Measurements from ENCODE around the gene PRKN.

Gene PRKN

DNA sequence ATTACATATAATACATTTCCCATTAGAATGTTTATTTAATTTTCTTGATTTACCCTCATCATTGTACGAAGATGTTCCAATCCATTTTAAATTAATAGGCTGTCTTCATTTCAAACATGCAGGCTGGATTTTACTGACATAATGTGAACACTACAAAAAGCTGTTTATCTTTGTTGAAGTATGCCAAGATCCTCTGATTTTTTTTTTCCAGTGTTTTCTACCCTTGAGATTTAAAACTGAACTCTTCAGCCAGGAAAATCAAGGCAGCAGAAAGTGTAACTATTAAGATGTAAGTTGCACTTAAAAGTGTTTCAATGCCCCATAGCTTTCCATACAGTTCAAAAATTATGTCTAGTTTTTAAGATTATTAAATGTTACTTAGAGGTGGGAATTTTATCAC lies 43.5 kb downstream of the PRKN start:
- no peak overlapping the region for H3K4me3 ChIP-seq (ENCODE audit: severe bottlenecking)
- no peaks in the 10 kb centered on the region for H3K27me3 ChIP-seq (ENCODE audit: insufficient read depth, poor library complexity, severe bottlenecking)
- DNase-seq (ENCODE audit: low spot score) (no peak), ATAC-seq (ENCODE audit: low read depth) (no peak)
- no peak overlapping the region for H3K27ac ChIP-seq (ENCODE audit: poor library complexity, severe bottlenecking)
- H3K36me3 ChIP-seq (ENCODE audit: low read depth), result no peaks in the 10 kb centered on the region
- no peaks in the 10 kb centered on the region for H3K9me3 ChIP-seq (ENCODE audit: severe bottlenecking)
- TF ChIP-seq, protein P1, sequence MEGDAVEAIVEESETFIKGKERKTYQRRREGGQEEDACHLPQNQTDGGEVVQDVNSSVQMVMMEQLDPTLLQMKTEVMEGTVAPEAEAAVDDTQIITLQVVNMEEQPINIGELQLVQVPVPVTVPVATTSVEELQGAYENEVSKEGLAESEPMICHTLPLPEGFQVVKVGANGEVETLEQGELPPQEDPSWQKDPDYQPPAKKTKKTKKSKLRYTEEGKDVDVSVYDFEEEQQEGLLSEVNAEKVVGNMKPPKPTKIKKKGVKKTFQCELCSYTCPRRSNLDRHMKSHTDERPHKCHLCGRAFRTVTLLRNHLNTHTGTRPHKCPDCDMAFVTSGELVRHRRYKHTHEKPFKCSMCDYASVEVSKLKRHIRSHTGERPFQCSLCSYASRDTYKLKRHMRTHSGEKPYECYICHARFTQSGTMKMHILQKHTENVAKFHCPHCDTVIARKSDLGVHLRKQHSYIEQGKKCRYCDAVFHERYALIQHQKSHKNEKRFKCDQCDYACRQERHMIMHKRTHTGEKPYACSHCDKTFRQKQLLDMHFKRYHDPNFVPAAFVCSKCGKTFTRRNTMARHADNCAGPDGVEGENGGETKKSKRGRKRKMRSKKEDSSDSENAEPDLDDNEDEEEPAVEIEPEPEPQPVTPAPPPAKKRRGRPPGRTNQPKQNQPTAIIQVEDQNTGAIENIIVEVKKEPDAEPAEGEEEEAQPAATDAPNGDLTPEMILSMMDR (IDR thresholded peaks at IDR 0.05; ENCODE audit: poor library complexity, severe bottlenecking), result no peak
- H3K4me1 ChIP-seq (ENCODE audit: insufficient read depth, poor library complexity, severe bottlenecking), result no peaks in the 10 kb centered on the region

DNA sequence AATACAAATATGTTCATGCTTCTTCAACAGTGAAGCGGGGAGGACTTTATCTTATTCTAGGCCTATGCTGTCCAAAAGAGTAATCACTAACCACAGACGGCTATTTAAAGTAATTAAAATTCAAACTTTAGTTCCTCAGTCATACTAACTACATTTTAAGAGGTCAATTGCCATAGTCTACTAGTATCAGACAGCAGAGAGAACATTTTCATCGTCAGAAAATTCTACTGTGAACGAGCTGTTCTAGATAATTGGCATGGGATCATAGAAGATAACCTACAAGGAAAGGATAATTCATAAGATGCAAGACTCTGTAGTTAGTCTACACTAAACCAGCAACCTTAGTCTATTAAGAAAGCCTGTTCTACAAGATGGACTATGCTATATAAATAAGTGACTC lies 44.4 kb downstream of the PRKN start:
- Histone ChIP-seq H3K27me3 (ENCODE audit: insufficient read depth, poor library complexity, severe bottlenecking) (no peaks in the 10 kb centered on the region), H3K4me3 (ENCODE audit: severe bottlenecking) (no peak overlapping the region), H3K36me3 (ENCODE audit: low read depth) (no peaks in the 10 kb centered on the region), H3K9me3 (ENCODE audit: severe bottlenecking) (no peaks in the 10 kb centered on the region), H3K4me1 (ENCODE audit: insufficient read depth, poor library complexity, severe bottlenecking) (no peaks in the 10 kb centered on the region), H3K27ac (ENCODE audit: poor library complexity, severe bottlenecking) (no peak overlapping the region)
- ATAC-seq (ENCODE audit: low read depth) (no peak), DNase-seq (ENCODE audit: low spot score) (no peak)
- TF ChIP-seq, protein P1 (IDR thresholded peaks at IDR 0.05; ENCODE audit: poor library complexity, severe bottlenecking), result no peak

DNA sequence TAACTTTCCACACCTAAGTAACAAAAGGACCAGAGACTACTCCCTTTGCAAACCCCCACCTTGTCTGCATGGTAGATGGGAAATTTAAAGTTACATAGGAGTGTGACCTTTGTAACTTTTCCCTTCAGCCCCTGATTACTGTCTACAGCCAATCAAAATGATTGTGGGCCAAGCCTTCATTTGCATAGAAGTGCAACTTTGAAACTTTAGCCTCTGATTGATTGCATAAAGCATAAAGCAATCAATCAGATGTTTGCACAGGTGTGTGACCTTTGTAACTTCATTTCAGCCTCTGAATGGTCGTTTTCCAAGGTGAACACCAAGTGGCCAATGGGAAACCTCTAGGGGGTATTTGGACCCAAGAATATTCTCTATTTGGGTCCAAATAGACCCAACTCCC lies 46.1 kb downstream of the PRKN start:
- no peaks in the 10 kb centered on the region for H3K9me3 ChIP-seq (ENCODE audit: severe bottlenecking)
- ATAC-seq (ENCODE audit: low read depth), result no peak
- H3K4me3 ChIP-seq (ENCODE audit: severe bottlenecking), result no peak overlapping the region
- H3K27me3 ChIP-seq (ENCODE audit: insufficient read depth, poor library complexity, severe bottlenecking), result no peaks in the 10 kb centered on the region
- no peak overlapping the region for H3K27ac ChIP-seq (ENCODE audit: poor library complexity, severe bottlenecking)
- TF ChIP-seq, protein P1 (IDR thresholded peaks at IDR 0.05; ENCODE audit: poor library complexity, severe bottlenecking), result no peak
- no peak for DNase-seq (ENCODE audit: low spot score)
- H3K4me1 ChIP-seq (ENCODE audit: insufficient read depth, poor library complexity, severe bottlenecking), result no peaks in the 10 kb centered on the region
- H3K36me3 ChIP-seq (ENCODE audit: low read depth), result no peaks in the 10 kb centered on the region

DNA sequence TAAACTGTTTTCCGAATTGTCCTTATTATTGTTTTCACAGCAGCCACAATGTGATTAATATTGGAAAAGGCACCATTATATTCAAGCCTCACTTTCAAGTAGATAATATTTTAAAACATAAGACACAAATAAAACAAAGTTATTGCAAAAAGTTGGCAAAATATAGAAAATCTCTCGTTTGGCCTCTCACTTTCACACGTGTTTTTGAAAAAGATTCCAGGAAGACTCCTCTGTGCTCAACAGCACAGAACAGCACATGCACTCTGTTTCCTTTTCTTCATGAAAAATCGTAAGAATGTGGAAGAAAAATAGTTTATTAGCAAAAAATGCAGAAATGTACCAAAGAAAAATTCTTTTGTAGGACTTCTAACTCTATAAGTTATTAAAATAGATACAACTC lies 46.7 kb downstream of the PRKN start:
- ATAC-seq (ENCODE audit: low read depth) (no peak), DNase-seq (ENCODE audit: low spot score) (no peak)
- no peaks in the 10 kb centered on the region for H3K9me3 ChIP-seq (ENCODE audit: severe bottlenecking)
- TF ChIP-seq, protein P1 (IDR thresholded peaks at IDR 0.05; ENCODE audit: poor library complexity, severe bottlenecking), result no peak
- H3K27me3 ChIP-seq (ENCODE audit: insufficient read depth, poor library complexity, severe bottlenecking), result no peaks in the 10 kb centered on the region
- H3K27ac ChIP-seq (ENCODE audit: poor library complexity, severe bottlenecking), result no peak overlapping the region
- H3K4me1 ChIP-seq (ENCODE audit: insufficient read depth, poor library complexity, severe bottlenecking), result no peaks in the 10 kb centered on the region
- no peaks in the 10 kb centered on the region for H3K36me3 ChIP-seq (ENCODE audit: low read depth)
- no peak overlapping the region for H3K4me3 ChIP-seq (ENCODE audit: severe bottlenecking)

DNA sequence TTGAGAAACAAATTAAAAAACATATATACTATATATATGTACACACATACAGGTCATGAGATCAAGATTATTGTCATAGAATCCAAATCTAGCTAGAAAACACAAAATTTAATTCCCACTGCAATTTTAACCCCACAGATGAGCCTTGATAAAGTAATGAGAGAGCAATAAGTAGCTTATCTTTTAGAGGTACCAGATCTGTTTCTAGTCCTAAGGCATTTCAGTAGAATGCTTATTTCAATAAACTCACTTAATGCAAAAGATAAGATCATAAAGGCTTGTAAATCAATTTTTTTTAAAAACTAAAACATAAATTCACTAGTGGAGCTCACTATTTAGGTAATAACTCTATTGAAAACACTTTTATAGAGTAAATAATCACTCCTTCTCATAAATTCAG lies 47.2 kb downstream of the PRKN start:
- TF ChIP-seq, protein P1 (IDR thresholded peaks at IDR 0.05; ENCODE audit: poor library complexity, severe bottlenecking), result no peak
- H3K36me3 ChIP-seq (ENCODE audit: low read depth), result no peaks in the 10 kb centered on the region
- ATAC-seq (ENCODE audit: low read depth) (no peak), DNase-seq (ENCODE audit: low spot score) (no peak)
- H3K9me3 ChIP-seq (ENCODE audit: severe bottlenecking), result no peaks in the 10 kb centered on the region
- H3K4me1 ChIP-seq (ENCODE audit: insufficient read depth, poor library complexity, severe bottlenecking), result no peaks in the 10 kb centered on the region
- no peaks in the 10 kb centered on the region for H3K27me3 ChIP-seq (ENCODE audit: insufficient read depth, poor library complexity, severe bottlenecking)
- no peak overlapping the region for H3K27ac ChIP-seq (ENCODE audit: poor library complexity, severe bottlenecking)
- H3K4me3 ChIP-seq (ENCODE audit: severe bottlenecking), result no peak overlapping the region
